Peyer's patch (tissue), 4 donors: ENCODE measurements around the gene SGMS1.

Experiments used
- CTCF ChIP-seq, 6 experiments: fragments of 450-650 bp in 4 of 6; fragments of 200-600 bp in 2 of 6; sonication (generic) in 1 of 6; IDR thresholded peaks; one replicate each; pipeline ENCODE4 v1.5.1; 2017 to 2019; ENCODE audit warnings: antibody characterized with exemption in 6 of 6, mild to moderate bottlenecking in 3 of 6, moderate library complexity in 1 of 6
- POLR2A ChIP-seq, 2 donors: fragments of 450-650 bp; IDR thresholded peaks; one replicate each; pipeline ENCODE4 v1.5.1; 2017; ENCODE audit warnings: antibody characterized with exemption in 2 of 2, mild to moderate bottlenecking in 2 of 2, moderate library complexity in 2 of 2

DNA sequence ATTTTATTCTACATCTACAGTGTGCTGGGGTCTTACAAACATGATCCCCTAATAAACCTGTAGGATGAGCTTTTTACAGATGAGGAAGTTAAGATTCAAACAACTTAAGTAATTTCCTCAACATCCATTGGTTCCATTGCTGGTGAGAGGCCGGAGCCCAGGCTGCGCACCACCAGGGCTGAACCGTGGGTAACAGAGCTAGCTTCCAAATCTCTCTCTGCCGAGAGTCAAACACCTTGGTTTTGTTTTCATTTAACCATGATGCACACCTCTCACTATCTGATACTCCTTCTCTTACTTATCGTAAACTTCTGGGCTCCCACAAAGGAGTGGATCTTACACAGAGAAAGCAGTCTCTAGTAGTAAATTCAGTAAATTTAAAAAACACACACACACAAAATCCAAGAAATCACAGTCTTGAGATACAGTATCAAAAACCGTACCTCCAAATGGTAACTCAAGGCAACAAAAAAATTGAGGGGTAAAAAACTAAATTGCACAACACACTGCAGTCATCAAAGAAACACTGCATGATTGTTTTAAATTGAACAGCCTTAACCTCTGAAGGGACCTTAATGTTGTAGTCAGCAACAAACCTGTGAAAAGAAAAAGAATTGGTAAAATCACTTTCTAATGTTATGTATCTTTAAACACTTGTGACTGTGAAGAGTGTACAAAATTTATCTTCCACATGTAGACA, 20.5 kb downstream of the SGMS1 start:
- TF ChIP-seq CTCF (IDR thresholded peaks at IDR 0.05), result no peak
- TF ChIP-seq POLR2A (IDR thresholded peaks at IDR 0.05), result no peak
